Loucy (cell line): Measurements from ENCODE around the gene FER.

Source experiments
- EZH2phosphoT487 ChIP-seq: fragments of 200-600 bp; IDR thresholded peaks from 2 replicates; pipeline ENCODE4 v1.6.1; 2018; ENCODE audit warnings: antibody characterized with exemption, mild to moderate bottlenecking, moderate library complexity, borderline replicate concordance
- TF ChIP-seq, protein P1 (sequence below): fragments of 200-600 bp; sonication (generic); conservative IDR thresholded peaks from 2 replicates; pipeline ENCODE4 v1.5.1; 2014; ENCODE audit warnings: mild to moderate bottlenecking, antibody characterized with exemption, low read length

DNA sequence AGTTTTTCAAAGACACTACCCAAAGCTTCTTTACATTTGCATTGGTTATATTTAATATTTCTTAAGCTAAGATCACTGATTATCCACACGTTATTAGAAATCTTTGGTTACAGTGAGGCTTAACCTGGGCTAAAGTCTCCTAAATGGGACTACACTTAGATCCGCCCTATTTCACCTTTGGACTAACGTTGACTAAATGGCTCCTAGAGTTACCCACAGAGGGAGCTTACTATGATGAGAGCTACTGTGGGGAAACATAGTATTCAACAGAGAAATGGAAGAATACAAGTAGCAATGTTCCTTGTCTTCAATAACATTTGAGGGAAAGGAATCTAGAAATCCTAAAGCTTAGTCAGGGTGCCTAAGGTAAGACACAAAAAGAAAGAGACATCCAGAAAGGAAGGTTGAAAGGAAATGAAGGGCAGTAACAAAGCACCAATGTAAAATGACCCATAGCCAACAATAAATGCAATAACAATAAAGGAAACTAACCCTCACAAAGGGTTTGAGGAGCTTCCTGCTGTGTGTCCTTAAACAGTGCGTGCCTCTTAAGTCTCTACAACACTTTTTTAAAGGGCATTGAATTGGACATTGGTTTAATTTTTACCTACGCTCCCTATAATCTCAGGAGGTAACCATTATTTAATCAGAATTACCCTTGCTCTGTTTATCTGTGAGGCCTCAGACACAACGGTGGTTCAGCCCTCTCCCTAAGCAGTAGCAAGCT, 445.0 kb downstream of the FER start:
- TF ChIP-seq, protein P1, sequence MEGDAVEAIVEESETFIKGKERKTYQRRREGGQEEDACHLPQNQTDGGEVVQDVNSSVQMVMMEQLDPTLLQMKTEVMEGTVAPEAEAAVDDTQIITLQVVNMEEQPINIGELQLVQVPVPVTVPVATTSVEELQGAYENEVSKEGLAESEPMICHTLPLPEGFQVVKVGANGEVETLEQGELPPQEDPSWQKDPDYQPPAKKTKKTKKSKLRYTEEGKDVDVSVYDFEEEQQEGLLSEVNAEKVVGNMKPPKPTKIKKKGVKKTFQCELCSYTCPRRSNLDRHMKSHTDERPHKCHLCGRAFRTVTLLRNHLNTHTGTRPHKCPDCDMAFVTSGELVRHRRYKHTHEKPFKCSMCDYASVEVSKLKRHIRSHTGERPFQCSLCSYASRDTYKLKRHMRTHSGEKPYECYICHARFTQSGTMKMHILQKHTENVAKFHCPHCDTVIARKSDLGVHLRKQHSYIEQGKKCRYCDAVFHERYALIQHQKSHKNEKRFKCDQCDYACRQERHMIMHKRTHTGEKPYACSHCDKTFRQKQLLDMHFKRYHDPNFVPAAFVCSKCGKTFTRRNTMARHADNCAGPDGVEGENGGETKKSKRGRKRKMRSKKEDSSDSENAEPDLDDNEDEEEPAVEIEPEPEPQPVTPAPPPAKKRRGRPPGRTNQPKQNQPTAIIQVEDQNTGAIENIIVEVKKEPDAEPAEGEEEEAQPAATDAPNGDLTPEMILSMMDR = no peak
- TF ChIP-seq EZH2phosphoT487 = no peak
